IPS-20b (cell line): ENCODE data around the gene EDA.

ENCODE experiments used
- H3K27ac ChIP-seq: one replicate; pipeline ENCODE4 v1.5.1; 2013; ENCODE audit warnings: low read length
- H3K27me3 ChIP-seq: 2 replicates; pipeline ENCODE4 v1.6.1; 2013; ENCODE audit warnings: mild to moderate bottlenecking, low read length, inconsistent platforms; ENCODE audit not compliant: insufficient read depth
- H3K36me3 ChIP-seq: 2 replicates; pipeline ENCODE4 v1.6.1; 2013; ENCODE audit warnings: low read depth, mild to moderate bottlenecking, inconsistent platforms, low read length, moderate library complexity; ENCODE audit not compliant: insufficient read depth
- H3K4me1 ChIP-seq: 2 replicates; pipeline ENCODE4 v1.6.1; 2013; ENCODE audit warnings: mild to moderate bottlenecking, control low read depth, inconsistent platforms, low read length, moderate library complexity; ENCODE audit not compliant: insufficient read depth
- H3K4me3 ChIP-seq: 2 replicates; pipeline ENCODE4 v1.5.1; 2013; ENCODE audit warnings: mild to moderate bottlenecking, low read length, inconsistent platforms
- H3K9ac ChIP-seq: 2 replicates; pipeline ENCODE4 v1.6.1; 2013; ENCODE audit warnings: low read depth, mild to moderate bottlenecking, inconsistent platforms, low read length, moderate library complexity
- H3K9me3 ChIP-seq: 2 replicates; pipeline ENCODE4 v1.6.1; 2013; ENCODE audit warnings: mild to moderate bottlenecking, low read depth, low read length, inconsistent platforms; ENCODE audit not compliant: insufficient read depth

Gene EDA

GRCh38 chrX:69615779-69616456 lies at the start of gene EDA:
TSS of gene EDA (plus strand) at chrX:69616113.
- peak within 1 kb of the TSS; percentile 56; the same call in 1 of the 2 replicates for H3K9ac ChIP-seq
- H3K4me1 ChIP-seq = no peaks in the 10 kb centered on the region; the same call in 1 of the 2 replicates
- H3K27me3 ChIP-seq = peaks cover 23% of the 10 kb centered on the region
- no peaks in the 10 kb centered on the region for H3K36me3 ChIP-seq
- H3K27ac ChIP-seq = no peak within 1 kb of the TSS
- peak within 1 kb of the TSS; percentile 74 for H3K4me3 ChIP-seq
- no peaks in the 10 kb centered on the region for H3K9me3 ChIP-seq

- H3K4me3 ChIP-seq = no peak overlapping the region
- H3K9me3 ChIP-seq = no peaks in the 10 kb centered on the region
- H3K27ac ChIP-seq = no peak overlapping the region
- H3K9ac ChIP-seq = no peak overlapping the region
- no peaks in the 10 kb centered on the region for H3K27me3 ChIP-seq
- peaks cover 9% of the 10 kb centered on the region for H3K4me1 ChIP-seq
- no peaks in the 10 kb centered on the region for H3K36me3 ChIP-seq
These were observed 47.1 kb upstream of the EDA start for GRCh38 chrX:69568828-69569227.

- H3K9me3 ChIP-seq = no peaks in the 10 kb centered on the region
- no peaks in the 10 kb centered on the region for H3K36me3 ChIP-seq
- H3K27me3 ChIP-seq = no peaks in the 10 kb centered on the region
- H3K9ac ChIP-seq = no peak overlapping the region
- no peaks in the 10 kb centered on the region for H3K4me1 ChIP-seq
- no peak overlapping the region for H3K27ac ChIP-seq
- H3K4me3 ChIP-seq = no peak overlapping the region
These were observed 18.5 kb upstream of the EDA start for GRCh38 chrX:69597399-69597798.

- no peak overlapping the region for H3K27ac ChIP-seq
- H3K4me1 ChIP-seq = peaks cover 7% of the 10 kb centered on the region; the same call in 1 of the 2 replicates
- no peaks in the 10 kb centered on the region for H3K36me3 ChIP-seq
- no peaks in the 10 kb centered on the region for H3K27me3 ChIP-seq
- H3K4me3 ChIP-seq = no peak overlapping the region
- no peaks in the 10 kb centered on the region for H3K9me3 ChIP-seq
- no peak overlapping the region for H3K9ac ChIP-seq
These were observed 15.7 kb upstream of the EDA start for GRCh38 chrX:69600182-69600581.

- Histone ChIP-seq H3K27ac (no peak overlapping the region), H3K9ac (no peak overlapping the region), H3K4me3 (no peak overlapping the region), H3K27me3 (no peaks in the 10 kb centered on the region), H3K4me1 (peaks cover 10% of the 10 kb centered on the region; the same call in 1 of the 2 replicates), H3K9me3 (no peaks in the 10 kb centered on the region), H3K36me3 (no peaks in the 10 kb centered on the region)
These were observed 12.2 kb upstream of the EDA start for GRCh38 chrX:69603566-69604194.

- H3K4me1 ChIP-seq = peaks cover 10% of the 10 kb centered on the region; the same call in 1 of the 2 replicates
- no peaks in the 10 kb centered on the region for H3K9me3 ChIP-seq
- no peak overlapping the region for H3K27ac ChIP-seq
- no peaks in the 10 kb centered on the region for H3K27me3 ChIP-seq
- no peak overlapping the region for H3K9ac ChIP-seq
- H3K36me3 ChIP-seq = no peaks in the 10 kb centered on the region
- no peak overlapping the region for H3K4me3 ChIP-seq
These were observed 10.4 kb upstream of the EDA start for GRCh38 chrX:69605521-69605920.

- H3K4me1 ChIP-seq = peaks cover 10% of the 10 kb centered on the region; the same call in 1 of the 2 replicates
- H3K9me3 ChIP-seq = no peaks in the 10 kb centered on the region
- no peaks in the 10 kb centered on the region for H3K27me3 ChIP-seq
- no peak overlapping the region for H3K4me3 ChIP-seq
- no peak overlapping the region for H3K9ac ChIP-seq
- H3K27ac ChIP-seq = no peak overlapping the region
- H3K36me3 ChIP-seq = no peaks in the 10 kb centered on the region
These were observed 8.3 kb upstream of the EDA start for GRCh38 chrX:69607616-69608015.

GRCh38 chrX:69613946-69614345 lies 2.0 kb upstream of the EDA start:
- Histone ChIP-seq H3K36me3 (no peaks in the 10 kb centered on the region), H3K27ac (no peak overlapping the region), H3K9me3 (no peaks in the 10 kb centered on the region), H3K27me3 (peaks cover 23% of the 10 kb centered on the region), H3K4me3 (no peak overlapping the region), H3K4me1 (no peaks in the 10 kb centered on the region; the same call in 1 of the 2 replicates), H3K9ac (no peak overlapping the region)

- Histone ChIP-seq H3K9me3 (no peaks in the 10 kb centered on the region), H3K36me3 (no peaks in the 10 kb centered on the region), H3K27ac (no peak overlapping the region), H3K27me3 (peaks cover 23% of the 10 kb centered on the region), H3K9ac (peak overlapping the region; percentile 21; the same call in 1 of the 2 replicates), H3K4me3 (peak overlapping the region; percentile 74; the same call in 1 of the 2 replicates), H3K4me1 (no peaks in the 10 kb centered on the region; the same call in 1 of the 2 replicates)
These were observed 1.0 kb upstream of the EDA start for GRCh38 chrX:69614886-69615285.

GRCh38 chrX:69615342-69615741 lies 571 bp upstream of the EDA start:
- Histone ChIP-seq H3K36me3 (no peaks in the 10 kb centered on the region), H3K4me1 (no peaks in the 10 kb centered on the region; the same call in 1 of the 2 replicates), H3K4me3 (peak overlapping the region; percentile 74), H3K9me3 (no peaks in the 10 kb centered on the region), H3K9ac (peak overlapping the region; percentile 56; the same call in 1 of the 2 replicates), H3K27ac (no peak overlapping the region), H3K27me3 (peaks cover 23% of the 10 kb centered on the region)

- H3K4me3 ChIP-seq = peak overlapping the region; percentile 65
- peak overlapping the region; percentile 37; the same call in 1 of the 2 replicates for H3K9ac ChIP-seq
- no peaks in the 10 kb centered on the region for H3K36me3 ChIP-seq
- no peaks in the 10 kb centered on the region; the same call in 1 of the 2 replicates for H3K4me1 ChIP-seq
- peaks cover 23% of the 10 kb centered on the region for H3K27me3 ChIP-seq
- H3K9me3 ChIP-seq = no peaks in the 10 kb centered on the region
- no peak overlapping the region for H3K27ac ChIP-seq
These were observed 717 bp downstream of the EDA start for GRCh38 chrX:69616457-69617203.
